GM21825 (cell line): ENCODE data around the gene NAT8.
A peak's percentile ranks its signal among the peaks of the same experiment; 100 is the strongest.
"Not testable (repeated sequence)": the region's sequence is repeated elsewhere in the genome, so short reads cannot be mapped to it uniquely, and the experiment has no call there.

ENCODE experiments used
- ATAC-seq: cut with Tn5 transposase; IDR thresholded peaks from one replicate; pipeline ENCODE4 v1.9.1; 2021; ENCODE audit warnings: mild to moderate bottlenecking, moderate library complexity; ENCODE audit not compliant: unreplicated experiment

NAT8 gene, protein sequence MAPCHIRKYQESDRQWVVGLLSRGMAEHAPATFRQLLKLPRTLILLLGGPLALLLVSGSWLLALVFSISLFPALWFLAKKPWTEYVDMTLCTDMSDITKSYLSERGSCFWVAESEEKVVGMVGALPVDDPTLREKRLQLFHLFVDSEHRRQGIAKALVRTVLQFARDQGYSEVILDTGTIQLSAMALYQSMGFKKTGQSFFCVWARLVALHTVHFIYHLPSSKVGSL

DNA sequence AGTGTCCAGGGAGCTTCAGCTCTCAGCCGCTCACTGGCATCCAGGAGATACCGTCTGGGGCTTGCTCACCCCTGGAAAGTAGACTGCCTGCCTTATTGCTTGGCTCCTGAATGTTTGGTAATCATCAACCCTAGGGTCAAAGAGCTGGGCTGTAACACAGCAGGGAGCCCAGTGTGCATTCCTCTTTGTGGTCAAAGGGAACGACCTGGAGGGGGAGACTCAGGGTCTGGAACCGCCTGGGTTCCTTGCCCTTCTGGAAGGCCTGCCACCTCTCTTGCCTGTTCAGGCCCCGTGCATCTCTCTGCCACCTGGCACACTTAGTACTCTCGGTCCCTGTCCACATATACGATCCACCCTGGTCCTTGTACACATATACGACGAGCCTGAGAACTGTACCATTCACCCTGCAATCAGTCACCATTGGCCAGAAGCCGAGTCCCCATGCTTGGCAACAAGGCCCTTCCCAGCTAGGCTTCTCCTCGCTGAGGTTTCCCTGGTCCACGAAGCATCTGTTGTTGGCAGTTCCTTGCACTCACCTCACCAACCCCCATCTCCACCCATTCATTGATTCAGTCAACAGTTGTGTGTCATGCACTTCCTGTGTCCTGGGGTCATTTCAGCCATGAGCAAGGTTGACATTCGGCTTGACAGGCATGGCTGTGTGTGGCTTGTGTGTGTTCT is at the start of gene NAT8:
Gene NAT8, minus strand, starts transcription at position 85 of the 681 bp plus-strand sequence. CDS start 794 bp downstream, outside the sequence.
- no peak for ATAC-seq

- ATAC-seq, result peak; percentile 91
Observed at GRCh38 chr2:73690372-73691088, 48.3 kb upstream of the NAT8 start.

- ATAC-seq, result not testable (repeated sequence)
Observed at GRCh38 chr2:73688494-73688893, 46.3 kb upstream of the NAT8 start.

DNA sequence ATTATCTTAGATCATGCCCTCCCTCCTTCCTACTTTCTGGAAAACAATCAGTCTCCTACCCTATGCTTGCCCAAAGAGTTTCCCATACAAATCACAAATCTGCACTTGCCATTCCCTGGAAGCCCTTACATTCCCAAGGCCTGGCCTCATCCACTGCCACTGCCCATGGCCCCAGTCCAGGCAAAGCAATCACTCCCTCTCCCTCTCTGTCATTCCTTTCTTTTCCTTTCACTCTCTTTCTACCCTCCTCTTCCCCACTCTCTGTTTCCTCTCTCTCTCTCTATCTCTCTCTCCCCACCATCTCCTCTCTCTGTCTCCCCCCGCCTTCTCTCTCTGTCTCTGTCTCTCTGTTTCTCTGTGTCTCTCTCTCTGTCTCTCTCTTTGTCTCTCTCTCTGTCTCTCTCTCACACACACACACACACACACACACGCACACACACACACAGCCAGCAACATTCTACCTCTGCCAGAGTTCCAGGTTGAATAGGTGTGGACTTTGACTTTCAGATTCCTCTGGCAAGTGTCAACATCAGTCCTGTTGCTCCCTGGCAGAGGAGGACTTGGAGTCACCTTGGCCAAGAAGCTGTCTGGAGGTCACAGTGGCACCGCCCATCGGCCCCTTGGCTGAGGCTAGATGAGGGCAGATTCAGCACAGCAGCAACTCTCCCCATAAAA is 43.7 kb upstream of the NAT8 start:
- no peak for ATAC-seq

DNA sequence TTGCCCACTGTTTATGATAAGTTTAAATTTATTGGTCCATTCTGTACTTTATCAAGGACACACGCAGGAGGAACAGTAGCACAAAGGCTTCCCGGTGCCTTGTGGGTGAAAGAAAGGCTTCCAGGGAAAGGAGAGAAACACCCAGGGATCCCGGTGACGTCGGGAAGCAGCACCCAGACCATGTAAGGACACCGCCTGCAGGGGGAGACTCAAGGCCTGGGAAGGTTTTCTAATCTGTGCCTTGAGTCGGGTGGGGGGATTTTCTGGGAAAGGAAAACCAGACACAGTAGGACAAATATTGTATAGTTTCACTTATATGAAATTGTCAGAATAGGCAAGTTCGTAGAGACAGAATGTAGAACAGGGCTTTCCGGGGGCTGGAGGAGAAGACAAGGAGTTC is 42.7 kb upstream of the NAT8 start:
- not testable (repeated sequence) for ATAC-seq

DNA sequence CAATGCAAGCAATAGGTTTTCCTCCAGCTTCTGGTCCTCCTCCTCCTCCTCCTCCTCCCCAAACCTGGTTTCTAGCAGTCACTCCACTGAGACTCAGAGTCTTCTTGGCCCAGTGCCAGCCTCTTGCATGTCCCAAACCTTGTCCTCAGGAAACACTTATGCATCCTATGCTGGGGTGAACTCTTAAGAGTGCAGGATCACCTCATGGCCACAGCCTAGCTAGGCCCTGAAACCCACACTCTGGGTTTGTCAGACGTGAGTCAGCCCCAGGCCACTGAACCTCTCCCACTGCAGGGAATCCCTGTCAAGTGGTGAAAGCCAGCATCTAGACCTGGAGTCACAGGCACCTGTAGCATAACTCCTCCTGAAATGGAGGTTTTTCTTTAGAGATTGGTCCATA is 42.1 kb upstream of the NAT8 start:
- not testable (repeated sequence) for ATAC-seq

GRCh38 chr2:73679951-73680571 is 37.8 kb upstream of the NAT8 start:
- not testable (repeated sequence) for ATAC-seq

DNA sequence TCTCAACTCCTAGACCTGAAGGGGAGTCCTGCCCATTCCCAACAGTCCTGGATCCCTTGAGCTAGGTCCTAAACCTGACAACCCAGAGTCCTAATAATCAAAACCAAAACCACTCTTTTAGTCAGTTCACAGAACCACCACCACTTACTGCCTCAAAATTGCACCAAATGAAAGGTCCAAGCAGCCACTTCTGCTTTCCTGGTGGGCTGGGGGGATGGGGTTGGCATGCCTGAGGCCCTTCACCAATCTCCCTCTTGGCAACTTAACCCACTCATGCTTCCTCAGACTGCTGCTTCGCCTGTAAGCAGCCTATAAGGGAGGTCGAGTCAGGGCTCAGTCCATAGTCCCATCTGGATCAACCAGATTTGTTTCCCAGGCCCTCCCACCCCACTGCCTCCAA is 37.0 kb upstream of the NAT8 start:
- ATAC-seq, result not testable (repeated sequence)

GRCh38 chr2:73678008-73678407 is 35.8 kb upstream of the NAT8 start:
- not testable (repeated sequence) for ATAC-seq

DNA sequence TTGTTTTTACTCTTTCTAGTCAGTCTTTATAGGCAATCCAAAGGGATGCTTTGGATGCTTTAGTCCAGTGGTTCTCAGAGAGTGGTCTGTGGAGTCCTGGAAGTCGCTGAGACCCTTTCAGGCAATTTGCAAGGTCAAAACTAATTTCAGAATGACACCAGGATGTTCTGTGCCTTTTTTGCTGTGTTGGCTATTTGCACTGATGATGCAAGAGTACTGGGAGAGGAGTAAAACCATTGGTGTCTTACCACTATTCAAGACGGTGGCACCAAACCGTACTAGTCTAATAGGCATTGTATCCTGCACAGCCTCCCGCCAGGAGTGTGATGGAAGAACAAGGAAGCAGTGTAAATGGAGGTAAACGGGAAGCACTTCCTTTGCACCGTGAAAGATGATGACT is 34.0 kb upstream of the NAT8 start:
- ATAC-seq, result not testable (repeated sequence)

GRCh38 chr2:73674696-73675157 is 32.5 kb upstream of the NAT8 start:
- ATAC-seq, result not testable (repeated sequence)

- not testable (repeated sequence) for ATAC-seq
Observed at GRCh38 chr2:73669976-73670375, 27.8 kb upstream of the NAT8 start.

- not testable (repeated sequence) for ATAC-seq
Observed at GRCh38 chr2:73667239-73667638, 25.0 kb upstream of the NAT8 start.

DNA sequence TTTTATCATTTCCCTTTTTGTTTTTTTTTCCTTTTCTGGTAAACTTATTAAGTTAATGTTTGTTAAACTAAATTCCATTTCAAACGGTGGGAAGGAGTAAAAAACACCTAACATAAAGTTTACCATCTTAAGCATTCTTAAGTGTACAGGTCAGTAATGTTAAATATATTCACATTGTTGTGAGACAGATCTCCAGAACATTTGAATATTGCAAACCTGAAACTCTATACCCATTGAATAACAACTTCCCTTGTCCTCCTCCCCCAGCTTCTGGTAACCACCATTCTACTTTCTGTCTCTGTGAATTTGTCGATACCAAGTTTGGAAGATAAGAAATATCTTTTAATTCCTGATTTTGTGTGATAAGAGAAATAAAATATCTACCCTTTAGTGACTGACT is 12.0 kb upstream of the NAT8 start:
- no peak for ATAC-seq

DNA sequence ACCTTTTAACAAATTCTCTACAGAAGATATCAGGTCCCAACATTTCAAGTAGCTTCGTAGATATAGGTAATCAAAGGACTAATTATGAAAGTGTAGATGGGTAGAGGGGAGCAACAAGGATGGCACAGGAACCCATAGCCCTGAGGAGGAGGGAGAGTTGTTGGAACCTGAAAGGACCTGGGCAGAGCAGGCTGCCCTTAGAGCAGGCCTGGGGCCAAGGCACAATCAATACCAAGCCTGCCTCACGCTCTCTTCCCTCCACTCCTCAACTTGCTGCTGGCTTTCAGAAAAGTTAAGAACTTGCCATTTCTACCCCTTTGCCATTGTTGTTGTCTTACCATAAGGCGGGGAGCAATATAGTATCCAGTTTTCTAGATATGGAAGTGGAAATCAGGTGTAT is 10.1 kb upstream of the NAT8 start:
- ATAC-seq, result no peak

DNA sequence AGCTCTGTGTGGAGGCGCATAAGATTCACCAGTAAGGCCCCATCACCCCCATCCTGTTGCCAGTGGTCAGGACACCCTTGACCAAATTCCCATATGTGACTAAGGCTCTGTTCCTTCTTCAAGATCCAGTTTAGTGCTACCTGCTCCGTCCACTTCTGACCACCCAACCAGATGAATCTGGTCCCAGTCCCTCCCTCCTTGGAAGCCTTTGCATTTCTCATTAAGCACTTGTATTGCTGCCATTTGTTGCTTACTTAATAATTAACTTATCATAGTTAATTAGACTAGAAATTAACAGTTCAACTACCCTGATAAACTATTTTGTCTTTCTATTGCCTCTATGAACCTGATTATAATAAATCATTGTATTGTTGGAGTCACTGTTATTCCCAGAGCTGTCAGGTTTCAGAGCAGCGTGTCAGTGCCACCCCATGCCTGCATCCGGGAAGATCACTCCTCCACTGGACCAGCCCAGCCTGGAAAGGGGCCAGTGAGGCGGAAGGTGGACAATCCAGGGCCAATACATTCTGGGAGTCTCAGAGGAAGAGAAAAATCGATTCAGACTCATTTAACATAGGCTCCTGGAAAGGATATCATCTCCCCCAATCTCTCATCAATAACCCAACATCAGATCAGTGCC is 9.5 kb upstream of the NAT8 start:
- ATAC-seq, result no peak

GRCh38 chr2:73647690-73648089 is 5.5 kb upstream of the NAT8 start:
- not testable (repeated sequence) for ATAC-seq

- ATAC-seq, result no peak
Observed at GRCh38 chr2:73641767-73642062, 507 bp downstream of the NAT8 start.

GRCh38 chr2:73640946-73641766 is 1.1 kb downstream of the NAT8 start:
- ATAC-seq, result no peak

- ATAC-seq, result no peak
Observed at GRCh38 chr2:73640511-73640911, 1.7 kb downstream of the NAT8 start.
